Measurements from ENCODE around the gene SLC29A3. TPM values are rescaled to one million over a fixed set of nuclear protein-coding genes. Genes with fewer than 3 reads are reported as not detected.

Gene SLC29A3
- total and polyA plus RNA-seq, 10 of the 15 experiments (the other 5 are each of a cell fraction or from before 2014, with no cell fraction given) = 1.5 to 4.0 (median 2.7) TPM

GRCh38 chr10:71300555-71301370 lies 18.3 kb upstream of the SLC29A3 start:
- RAD21 ChIA-PET (ENCODE audit: unreplicated experiment) = no interaction called here
- TF ChIP-seq REST (IDR thresholded peaks at IDR 0.05; ENCODE audit: low read depth, low read length) (no peak), BRCA1 (IDR thresholded peaks at IDR 0.05; ENCODE audit: low read depth, low read length) (no peak), RBBP5 (conservative IDR thresholded peaks at IDR 0.05) (no peak), IKZF1 (conservative IDR thresholded peaks at IDR 0.05) (no peak), BHLHE40 (IDR thresholded peaks at IDR 0.05; ENCODE audit: borderline replicate concordance in 1 of 2, low read depth in 2 of 2, low read length in 1 of 2) (no peak), ZNF622 (IDR thresholded peaks at IDR 0.05) (no peak), GATAD2B (conservative IDR thresholded peaks at IDR 0.05; ENCODE audit: low read depth) (no peak), PKNOX1 (IDR thresholded peaks at IDR 0.05) (no peak), CREM (IDR thresholded peaks at IDR 0.05; ENCODE audit: low read depth) (no peak), RCOR1 (conservative IDR thresholded peaks at IDR 0.05; ENCODE audit: low read depth, low read length) (no peak), MXI1 (IDR thresholded peaks at IDR 0.05; ENCODE audit: low read depth, low read length) (no peak), SMC3 (IDR thresholded peaks at IDR 0.05; ENCODE audit: borderline replicate concordance, low read length) (no peak), ZBTB40 (IDR thresholded peaks at IDR 0.05; ENCODE audit: borderline replicate concordance) (no peak), ESRRA (IDR thresholded peaks at IDR 0.05; ENCODE audit: low read length) (no peak), HCFC1 (IDR thresholded peaks at IDR 0.05; ENCODE audit: low read length) (no peak), SRF (IDR thresholded peaks at IDR 0.05; ENCODE audit: low read depth in 2 of 2, low read length in 2 of 2) (no peak)

More at GRCh38 chr10:71300555-71301370, 18.3 kb upstream of the SLC29A3 start:
- POLR2A ChIA-PET = interaction anchor here (0.6 kb wide), 1 partner anchor 102 kb away, joined by 3 read pairs; no protein-coding TSS in a partner anchor
- Histone ChIP-seq H3K27me3 (replicated peaks in 1 of 2; ENCODE audit: control insufficient read depth in 2 of 2, insufficient read depth in 2 of 2, low read length in 1 of 2) (peaks cover 5% of the 10 kb centered on the region in 2 experiments; a peak in 3 of 4 replicates), H3K9ac (ENCODE audit: control insufficient read depth, insufficient read depth, low read length) (no peak overlapping the region), H3K4me2 (ENCODE audit: control insufficient read depth, insufficient read depth) (no peak overlapping the region), H2AFZ (ENCODE audit: control insufficient read depth, low read depth, low read length) (no peak overlapping the region), H3K36me3 (ENCODE audit: control insufficient read depth in 2 of 2, insufficient read depth in 2 of 2, low read length in 1 of 2) (no peaks in the 10 kb centered on the region), H3K79me2 (ENCODE audit: control insufficient read depth, insufficient read depth, low read length) (no peaks in the 10 kb centered on the region), H3K27ac (ENCODE audit: control insufficient read depth, insufficient read depth) (no peak overlapping the region), H3K9me3 (replicated peaks; ENCODE audit: control insufficient read depth, insufficient read depth, low read length) (no peaks in the 10 kb centered on the region), H4K20me1 (ENCODE audit: control insufficient read depth, insufficient read depth) (no peaks in the 10 kb centered on the region), H3K4me1 (ENCODE audit: control insufficient read depth, insufficient read depth, low read length) (no peaks in the 10 kb centered on the region), H3K4me3 (no peak overlapping the region)
- SMC1A ChIA-PET (ENCODE audit: uncharacterized antibody, unreplicated experiment) = no interaction called here
- CTCF ChIA-PET = interaction anchor here (1.2 kb wide), 1 partner anchor 8 kb away, joined by 3 read pairs; no protein-coding TSS in a partner anchor
- FAIRE-seq (no peak), DNase-seq (ENCODE audit: low read depth, low spot score) (no peak), ATAC-seq (no peak)
- WGBS (ENCODE audit: insufficient coverage, insufficient replicate concordance, low lambda C conversion rate, missing lambda C conversion rate) = 10% methylated on average over 16 of the region's 16 CpGs
- in situ Hi-C loops (cut with MboI) (no loop called here), intact Hi-C loops (cut with micrococcal nuclease; ENCODE audit: unreplicated experiment) (no loop called here)
- BruUV-seq (replicated peaks) = no TSS peak

Measured in GM12878 (cell line).